HepG2 (cell line): Measurements from ENCODE around the gene SCAANT1.

Source experiments
- CBFB ChIP-seq: sonication (generic); formaldehyde crosslinking; IDR thresholded peaks from 2 replicates; pipeline ENCODE4 v1.4.0; 2020; ENCODE audit warnings: missing genetic modification reagents
- CBX5 ChIP-seq: sonication (generic); formaldehyde crosslinking; IDR thresholded peaks from 2 replicates; pipeline ENCODE4 v1.4.0; 2020; ENCODE audit warnings: missing genetic modification reagents, borderline replicate concordance
- EP300 ChIP-seq, 3 experiments: sonication (generic) in 1 of 3; formaldehyde crosslinking in 1 of 3; IDR thresholded peaks; 2 replicates each; pipeline versions ENCODE4 v1.5.1 to v1.6.1; 2011 to 2020; ENCODE audit warnings: low read depth in 2 of 3, low read length in 2 of 3, borderline replicate concordance in 1 of 3, improper control_type of control experiment in 1 of 3, mild to moderate bottlenecking in 1 of 3, missing genetic modification reagents in 1 of 3, moderate library complexity in 1 of 3
- POLR2A ChIP-seq, 2 experiments: IDR thresholded peaks; 2 replicates each; pipeline ENCODE4 v1.6.1; 2011; ENCODE audit warnings: low read depth in 2 of 2, low read length in 2 of 2, mild to moderate bottlenecking in 1 of 2, moderate library complexity in 1 of 2; ENCODE audit not compliant: insufficient read depth in 1 of 2
- ZNF124 ChIP-seq: sonication (generic); formaldehyde crosslinking; IDR thresholded peaks from 2 replicates; pipeline ENCODE4 v1.4.0; 2020; ENCODE audit warnings: missing genetic modification reagents
- TF ChIP-seq, protein P1 (sequence below): sonication (generic); formaldehyde crosslinking; IDR thresholded peaks from 2 replicates; pipeline ENCODE4 v1.5.0; 2020; ENCODE audit warnings: mild to moderate bottlenecking, missing genetic modification reagents, moderate library complexity

DNA sequence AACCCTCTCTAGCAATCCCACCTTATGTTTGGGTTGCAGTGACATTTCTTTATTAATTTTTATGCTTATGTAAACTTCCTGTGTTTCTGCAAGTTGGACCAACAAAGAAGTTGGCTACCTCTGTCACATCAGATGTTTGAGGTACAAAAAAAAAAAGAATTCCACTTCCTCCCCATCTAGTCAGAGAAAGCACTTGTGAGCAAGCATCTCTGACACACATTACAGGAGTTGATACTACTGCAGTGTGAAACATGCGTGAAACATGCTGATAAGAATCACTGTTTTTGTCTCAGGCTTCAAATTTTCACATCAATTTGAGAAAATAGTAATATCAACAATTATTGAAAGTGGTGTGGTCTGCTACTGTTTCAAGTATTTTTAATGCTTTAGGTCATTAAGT lies 1.3 kb downstream of the SCAANT1 start:
- TF ChIP-seq, protein P1, sequence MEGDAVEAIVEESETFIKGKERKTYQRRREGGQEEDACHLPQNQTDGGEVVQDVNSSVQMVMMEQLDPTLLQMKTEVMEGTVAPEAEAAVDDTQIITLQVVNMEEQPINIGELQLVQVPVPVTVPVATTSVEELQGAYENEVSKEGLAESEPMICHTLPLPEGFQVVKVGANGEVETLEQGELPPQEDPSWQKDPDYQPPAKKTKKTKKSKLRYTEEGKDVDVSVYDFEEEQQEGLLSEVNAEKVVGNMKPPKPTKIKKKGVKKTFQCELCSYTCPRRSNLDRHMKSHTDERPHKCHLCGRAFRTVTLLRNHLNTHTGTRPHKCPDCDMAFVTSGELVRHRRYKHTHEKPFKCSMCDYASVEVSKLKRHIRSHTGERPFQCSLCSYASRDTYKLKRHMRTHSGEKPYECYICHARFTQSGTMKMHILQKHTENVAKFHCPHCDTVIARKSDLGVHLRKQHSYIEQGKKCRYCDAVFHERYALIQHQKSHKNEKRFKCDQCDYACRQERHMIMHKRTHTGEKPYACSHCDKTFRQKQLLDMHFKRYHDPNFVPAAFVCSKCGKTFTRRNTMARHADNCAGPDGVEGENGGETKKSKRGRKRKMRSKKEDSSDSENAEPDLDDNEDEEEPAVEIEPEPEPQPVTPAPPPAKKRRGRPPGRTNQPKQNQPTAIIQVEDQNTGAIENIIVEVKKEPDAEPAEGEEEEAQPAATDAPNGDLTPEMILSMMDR = no peak
- no peak for TF ChIP-seq CBX5 (CRISPR knock-in tag)
- TF ChIP-seq EP300 (IDR thresholded peaks at IDR 0.05; ENCODE audit: low read depth in 2 of 2, low read length in 2 of 2) = no peak
- no peak for TF ChIP-seq EP300 (CRISPR knock-in tag; IDR thresholded peaks at IDR 0.05; ENCODE audit: borderline replicate concordance)
- no peak for TF ChIP-seq CBFB (CRISPR knock-in tag)
- TF ChIP-seq POLR2A (IDR thresholded peaks at IDR 0.05; ENCODE audit: insufficient read depth in 1 of 2, low read depth in 2 of 2, low read length in 2 of 2) = no peak
- TF ChIP-seq ZNF124 (CRISPR knock-in tag) = no peak
